ENCODE data around the gene VAMP5.
"Not testable (repeated sequence)": the region's sequence is repeated elsewhere in the genome, so short reads cannot be mapped to it uniquely, and the experiment has no call there.

Gene VAMP5

DNA sequence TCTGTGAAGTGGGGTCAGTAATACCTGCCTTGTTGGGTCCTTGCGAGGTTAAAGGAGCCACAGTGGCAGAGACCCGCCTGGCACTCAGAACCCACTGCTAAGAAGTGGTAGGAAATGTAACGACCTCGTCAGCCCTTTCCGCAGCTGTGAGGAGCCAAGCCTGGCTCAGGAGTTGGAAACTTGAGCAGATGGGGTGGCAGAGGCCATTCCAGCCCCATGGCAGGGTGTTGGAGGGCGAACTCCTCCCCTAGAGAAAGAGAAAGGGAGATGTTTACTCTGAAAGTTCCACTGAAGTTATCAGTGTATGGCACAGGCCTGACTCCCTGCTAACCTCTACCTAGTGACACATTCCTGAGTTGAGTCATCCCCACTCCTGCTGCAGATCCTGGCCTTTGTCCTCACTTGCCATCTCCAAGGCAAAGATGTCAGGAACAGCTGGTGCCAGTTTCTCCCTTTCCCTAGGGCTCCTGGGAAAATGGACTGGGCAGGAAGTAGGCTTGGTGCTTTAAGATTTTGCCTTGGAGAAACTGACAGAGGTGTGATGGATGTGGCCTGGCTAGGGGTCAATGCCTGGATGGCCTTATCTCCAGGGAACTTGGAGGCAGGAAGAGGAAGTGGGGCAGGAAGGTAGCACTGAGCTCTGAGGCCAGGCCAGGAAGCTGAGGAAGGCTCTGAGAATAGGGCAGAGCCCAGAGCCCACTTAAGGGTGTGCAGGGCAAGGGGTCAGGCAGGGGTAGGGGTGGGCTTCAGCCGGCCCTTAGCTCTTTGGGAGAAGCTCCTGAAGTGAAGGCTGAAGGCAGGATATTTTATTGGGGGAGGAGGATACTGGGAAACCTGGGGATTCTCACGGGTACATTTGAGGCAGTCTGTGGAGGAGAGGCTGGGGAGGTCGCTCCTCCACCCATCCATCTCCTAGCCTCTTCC, 888 bp downstream of the VAMP5 start:
- no peak for DNase-seq

DNA sequence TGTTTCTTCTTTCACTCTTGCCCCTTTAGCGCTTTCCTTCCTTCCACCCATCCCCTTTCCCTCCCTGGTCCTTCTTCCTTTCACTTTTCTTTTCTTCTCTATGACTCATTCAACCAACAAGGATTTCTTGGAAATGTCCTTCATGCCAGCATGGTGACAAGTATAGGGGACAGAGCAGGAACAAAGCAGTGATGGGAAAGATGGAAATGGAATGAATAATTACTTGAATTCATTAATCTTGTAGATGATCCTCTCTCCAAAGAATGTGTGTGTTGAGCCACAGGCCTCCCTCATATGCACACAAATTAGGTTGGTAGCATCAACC, 1.5 kb downstream of the VAMP5 start:
- DNase-seq = no peak

DNA sequence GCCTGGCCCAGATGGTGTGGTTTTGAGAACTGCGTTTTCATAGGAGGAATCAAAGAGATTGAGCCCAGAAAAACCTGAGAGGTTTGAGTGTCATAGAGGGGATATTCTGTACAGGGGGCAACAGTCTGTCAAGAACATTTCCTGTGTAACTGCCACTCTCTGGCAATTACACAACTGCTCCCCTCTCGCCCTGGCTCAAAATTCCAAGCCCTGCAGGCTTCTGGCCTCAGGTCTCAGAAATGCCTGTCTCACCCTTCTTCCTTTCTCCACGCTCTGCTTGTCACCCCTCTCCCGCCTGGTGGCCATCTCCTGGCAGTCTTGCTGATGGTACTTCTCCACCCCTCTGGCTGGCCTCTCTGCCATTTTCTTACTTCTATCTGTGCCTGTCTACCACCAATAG, 4.0 kb downstream of the VAMP5 start:
- DNase-seq = no peak

DNA sequence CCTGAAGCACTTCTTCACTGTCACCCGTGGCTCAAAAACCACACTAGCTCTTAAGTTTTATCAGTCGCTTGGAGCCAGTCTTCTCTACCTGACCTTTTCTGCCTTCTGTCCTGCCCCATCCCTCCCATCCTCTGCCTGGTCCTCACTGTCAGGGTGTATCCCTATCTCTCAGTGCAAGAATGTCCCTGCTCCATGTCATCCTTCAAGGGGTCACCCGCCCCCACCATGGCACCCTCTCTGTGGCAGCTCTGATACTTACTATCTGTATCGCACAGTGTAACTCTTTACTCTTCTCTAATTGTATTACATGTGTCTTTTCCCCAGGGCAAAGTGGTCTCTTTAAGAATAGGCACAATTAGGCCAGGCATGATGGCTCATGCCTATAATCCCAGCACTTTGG, 4.4 kb downstream of the VAMP5 start:
- no peak for DNase-seq

DNA sequence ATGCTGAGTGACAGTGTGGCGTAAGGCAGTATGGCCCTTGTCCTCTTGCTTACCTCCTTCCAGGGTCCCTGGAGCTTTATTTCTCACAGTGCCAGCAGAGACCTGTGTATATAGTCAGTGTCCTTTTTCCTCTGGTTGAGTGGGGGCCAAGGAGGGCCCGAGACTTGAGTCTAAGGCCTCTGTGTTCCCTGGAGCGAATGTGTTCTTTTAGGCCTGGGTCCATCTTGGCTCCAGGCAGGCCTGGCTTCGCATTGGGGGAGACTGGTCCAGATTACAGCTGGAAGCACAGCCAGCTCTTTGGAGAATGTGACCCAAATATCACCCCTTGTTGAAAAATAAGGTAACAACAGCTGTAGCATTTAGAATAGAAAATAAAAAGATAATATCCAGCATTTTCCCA, 5.0 kb downstream of the VAMP5 start:
- DNase-seq = no peak

DNA sequence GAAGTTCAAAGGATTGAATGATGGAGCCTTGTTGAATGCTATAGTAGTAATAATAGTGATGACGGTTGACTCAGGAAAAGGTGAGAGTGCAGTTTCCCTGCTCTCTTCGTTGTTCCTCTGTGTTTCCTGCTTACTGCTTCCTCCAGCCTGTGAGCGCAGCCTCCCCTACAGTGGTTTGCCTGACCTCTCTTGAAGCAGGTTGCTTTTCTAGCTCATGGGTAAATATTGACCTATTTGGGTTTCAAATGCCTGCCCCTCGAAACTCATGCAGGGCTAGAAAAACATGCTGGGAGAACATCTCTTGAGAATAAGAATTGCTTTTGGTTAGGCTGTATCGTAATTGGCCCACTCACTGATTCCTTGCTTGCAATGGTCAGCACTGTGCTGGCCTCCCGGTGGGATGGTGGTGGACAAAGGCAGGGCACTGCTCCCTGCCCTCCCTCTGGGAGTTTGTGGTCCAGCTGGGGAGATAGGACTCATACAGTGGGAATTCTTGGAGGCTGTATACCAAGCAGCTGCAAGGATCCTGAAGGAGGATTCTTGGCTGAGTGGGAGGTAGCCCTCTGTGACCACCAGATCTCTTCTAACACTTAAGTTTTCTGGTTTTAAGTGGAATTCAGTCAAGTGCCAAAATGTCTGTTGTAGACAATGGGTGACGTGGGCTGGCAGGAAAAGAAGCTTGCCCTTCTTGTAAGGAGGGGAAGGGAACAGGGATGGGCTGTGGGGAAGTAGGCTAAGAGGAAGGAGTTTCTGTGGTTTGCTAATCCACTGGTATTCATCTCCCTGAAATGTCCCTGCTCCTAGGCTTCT, 6.0 kb downstream of the VAMP5 start:
- DNase-seq = peak; percentile 57

DNA sequence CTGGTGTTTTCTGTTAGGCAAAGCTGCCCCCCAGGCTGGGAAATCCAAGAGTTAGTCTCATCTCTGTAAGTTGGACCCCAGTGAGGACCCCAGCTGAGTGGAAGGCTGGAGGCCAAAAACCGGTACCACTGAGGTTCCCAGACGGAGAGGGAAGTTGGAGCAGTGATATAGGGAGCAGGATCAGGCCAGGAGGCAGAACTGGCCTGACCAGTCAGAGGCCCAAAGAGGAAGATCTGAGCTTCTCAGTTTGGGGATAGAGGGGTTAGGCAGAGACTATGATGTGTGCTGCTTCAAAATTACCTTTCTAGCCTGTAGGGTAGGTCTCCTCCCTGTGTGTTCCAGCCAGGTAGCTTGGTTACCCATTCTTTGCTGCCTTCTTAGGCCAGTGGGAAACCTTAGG, 6.7 kb downstream of the VAMP5 start:
- DNase-seq = no peak

DNA sequence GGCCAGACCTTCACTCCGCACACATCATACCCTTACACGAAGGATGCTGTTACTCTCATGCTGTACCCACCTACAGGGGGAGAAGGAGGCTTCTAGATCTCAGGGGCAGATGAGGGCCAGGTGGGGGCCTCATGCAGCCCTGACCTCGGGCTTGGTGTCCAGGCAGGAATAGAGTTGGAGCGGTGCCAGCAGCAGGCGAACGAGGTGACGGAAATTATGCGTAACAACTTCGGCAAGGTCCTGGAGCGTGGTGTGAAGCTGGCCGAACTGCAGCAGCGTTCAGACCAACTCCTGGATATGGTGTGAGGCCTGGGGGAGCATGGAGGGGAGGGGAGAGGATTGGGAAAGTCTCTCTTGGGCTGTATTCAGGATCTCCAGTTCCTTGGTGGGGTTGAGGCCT, 7.3 kb downstream of the VAMP5 start:
- no peak for DNase-seq

DNA sequence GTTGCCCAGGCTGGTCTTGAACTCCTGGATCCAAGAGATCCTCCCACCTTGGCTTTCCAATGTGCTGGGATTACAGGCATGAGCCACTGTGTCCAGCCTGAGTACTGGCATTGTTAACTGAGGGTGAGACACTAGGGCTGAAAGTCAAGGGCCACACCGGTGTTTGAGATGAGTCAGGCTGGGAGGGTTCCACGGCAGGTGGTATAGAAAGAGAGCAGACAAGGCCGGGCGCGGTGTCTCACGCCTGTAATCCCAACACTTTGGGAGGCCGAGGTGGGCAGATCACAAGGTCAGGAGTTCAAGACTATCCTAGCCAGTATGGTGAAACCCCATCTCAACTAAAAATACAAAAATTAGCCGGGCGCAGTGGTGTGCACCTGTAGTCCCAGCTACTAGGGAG, 8.1 kb downstream of the VAMP5 start:
- DNase-seq = not testable (repeated sequence)

DNA sequence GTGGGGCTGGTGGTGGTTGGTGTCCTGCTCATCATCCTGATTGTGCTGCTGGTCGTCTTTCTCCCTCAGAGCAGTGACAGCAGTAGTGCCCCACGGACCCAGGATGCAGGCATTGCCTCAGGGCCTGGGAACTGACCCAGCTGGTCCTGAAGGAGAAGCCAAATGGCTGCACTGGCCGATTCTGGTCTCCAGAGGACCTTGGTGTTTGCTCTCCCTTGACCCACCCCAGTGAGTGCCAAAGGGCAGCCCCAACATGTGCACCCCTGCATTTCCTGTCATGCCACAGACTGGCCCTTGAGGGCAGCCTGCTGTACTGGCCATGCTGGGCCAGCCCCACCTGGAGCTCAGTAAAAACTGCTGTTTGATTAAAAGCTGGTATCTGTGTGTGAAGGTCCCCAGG, 8.8 kb downstream of the VAMP5 start:
- no peak for DNase-seq

DNA sequence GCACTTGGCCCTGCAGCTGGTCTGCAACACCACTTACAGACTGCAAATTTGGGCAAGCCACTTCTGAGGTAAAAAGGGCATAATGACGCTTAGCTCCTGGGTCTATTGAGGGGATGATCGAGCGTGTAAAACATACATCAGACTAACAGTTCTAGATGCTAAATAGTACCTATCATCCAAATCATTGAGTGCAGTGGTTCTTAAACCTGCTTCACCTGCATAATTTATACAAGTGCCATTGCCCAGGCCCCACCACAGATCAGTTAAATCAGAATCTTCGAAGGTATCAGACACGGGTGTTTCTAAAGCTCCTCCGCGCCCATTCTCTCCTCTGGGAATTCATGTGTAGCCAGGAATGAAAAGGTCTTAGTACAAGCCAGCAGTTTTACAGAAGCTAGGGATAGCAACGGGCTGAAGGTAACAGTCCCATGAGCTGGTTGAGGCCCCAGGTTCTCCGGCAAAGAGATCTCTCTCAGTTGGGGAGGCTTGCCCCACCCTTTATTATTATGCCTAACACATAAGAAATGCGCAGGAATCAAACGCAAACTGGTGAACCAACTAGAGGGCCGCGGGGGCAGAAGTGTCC, 10.6 kb downstream of the VAMP5 start:
- no peak for DNase-seq

DNA sequence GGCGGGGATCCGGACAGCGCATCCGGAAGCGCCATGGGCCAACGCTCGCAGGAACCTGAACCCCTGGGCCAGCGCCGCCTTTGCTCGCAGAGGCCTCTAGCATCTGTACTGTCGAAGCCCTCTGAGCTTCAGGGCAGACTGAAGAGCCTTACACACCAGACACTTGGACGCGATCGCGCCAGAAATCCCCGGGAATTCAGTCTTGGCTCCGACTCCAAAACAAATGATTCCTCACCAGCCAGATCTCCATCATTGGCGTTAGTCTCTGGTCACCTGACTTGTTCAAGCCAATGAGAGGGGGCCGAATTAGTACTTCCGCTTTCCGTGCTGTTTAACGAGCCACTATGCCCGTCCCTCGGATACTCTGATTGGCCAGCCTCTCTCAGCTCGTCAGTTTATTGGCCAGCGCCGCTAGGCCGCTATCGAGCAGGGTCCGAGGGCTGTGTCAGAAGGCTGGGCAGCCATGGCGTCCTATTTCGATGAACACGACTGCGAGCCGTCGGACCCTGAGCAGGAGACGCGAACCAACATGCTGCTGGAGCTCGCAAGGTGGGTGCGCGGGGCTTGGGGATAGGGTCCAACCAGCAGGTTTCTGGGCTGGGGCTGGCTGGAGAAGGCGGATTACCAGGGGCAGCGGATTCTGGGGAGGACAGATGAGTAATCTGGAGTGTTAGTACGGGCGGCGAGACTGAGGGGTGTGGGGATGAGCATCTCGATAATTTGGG, 11.2 kb downstream of the VAMP5 start, which contains the start of gene RNF181:
Gene RNF181 (plus strand): TSS at position 445 of the 725 bp plus-strand sequence. CDS start 19 bp downstream, at position 464.
- DNase-seq = peak; percentile 81

DNA sequence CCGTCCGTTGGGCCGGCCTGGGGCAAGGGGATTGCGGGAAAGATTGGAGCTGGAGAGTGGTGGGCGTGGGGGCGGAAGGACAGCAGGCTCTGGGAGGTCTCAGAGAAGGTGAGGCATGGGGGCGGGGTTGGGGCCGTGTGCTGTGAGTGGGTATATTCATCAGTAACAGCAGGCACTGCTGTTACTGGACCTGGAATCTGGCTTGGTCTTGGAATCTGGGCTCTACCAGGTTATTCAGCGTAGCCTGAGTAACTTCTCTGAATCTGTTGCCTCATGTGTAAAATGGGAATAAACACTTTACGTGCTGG, 11.7 kb downstream of the VAMP5 start:
- no peak for DNase-seq

DNA sequence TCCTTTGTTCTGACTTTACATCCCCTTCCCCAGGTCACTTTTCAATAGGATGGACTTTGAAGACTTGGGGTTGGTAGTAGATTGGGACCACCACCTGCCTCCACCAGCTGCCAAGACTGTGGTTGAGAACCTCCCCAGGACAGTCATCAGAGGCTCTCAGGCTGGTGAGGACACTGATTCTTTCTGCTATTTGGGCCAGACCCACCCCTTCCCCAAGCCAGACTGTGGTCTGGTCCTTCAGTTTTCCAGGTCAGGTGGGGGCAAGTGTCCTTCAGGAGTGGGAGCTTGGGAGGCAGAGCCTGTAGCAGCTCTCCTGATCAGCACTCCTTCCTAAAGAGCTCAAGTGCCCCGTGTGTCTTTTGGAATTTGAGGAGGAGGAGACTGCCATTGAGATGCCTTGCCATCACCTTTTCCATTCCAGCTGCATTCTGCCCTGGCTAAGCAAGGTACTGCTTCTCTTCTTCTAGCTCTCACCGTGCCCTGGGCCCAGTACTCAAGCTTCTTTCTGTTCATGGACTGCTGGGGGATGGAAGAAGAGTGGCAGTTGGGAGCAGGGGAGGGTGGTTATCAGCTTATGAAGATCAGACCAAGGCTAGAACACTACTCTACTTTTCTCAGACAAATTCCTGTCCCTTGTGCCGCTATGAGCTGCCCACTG, 12.4 kb downstream of the VAMP5 start:
- DNase-seq = no peak

DNA sequence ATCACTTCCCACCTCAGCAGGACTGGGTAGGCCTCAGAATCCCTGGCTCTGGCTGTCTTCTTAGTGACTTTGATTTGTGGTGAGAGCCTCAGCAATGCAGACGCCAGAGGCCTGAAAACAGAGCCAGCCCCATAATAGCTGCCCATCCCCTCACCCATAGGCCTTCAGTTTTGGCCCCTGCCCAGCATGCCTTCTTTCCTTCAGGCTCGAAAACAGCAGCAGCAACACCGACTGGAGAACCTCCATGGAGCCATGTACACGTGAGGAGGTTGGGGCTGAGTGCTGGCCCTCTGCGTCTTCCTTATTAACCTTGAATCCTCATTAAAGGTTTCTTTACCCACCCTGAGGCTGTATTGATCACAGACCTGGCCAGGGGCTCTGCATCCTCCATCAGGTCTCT, 13.0 kb downstream of the VAMP5 start:
- DNase-seq = no peak

DNA sequence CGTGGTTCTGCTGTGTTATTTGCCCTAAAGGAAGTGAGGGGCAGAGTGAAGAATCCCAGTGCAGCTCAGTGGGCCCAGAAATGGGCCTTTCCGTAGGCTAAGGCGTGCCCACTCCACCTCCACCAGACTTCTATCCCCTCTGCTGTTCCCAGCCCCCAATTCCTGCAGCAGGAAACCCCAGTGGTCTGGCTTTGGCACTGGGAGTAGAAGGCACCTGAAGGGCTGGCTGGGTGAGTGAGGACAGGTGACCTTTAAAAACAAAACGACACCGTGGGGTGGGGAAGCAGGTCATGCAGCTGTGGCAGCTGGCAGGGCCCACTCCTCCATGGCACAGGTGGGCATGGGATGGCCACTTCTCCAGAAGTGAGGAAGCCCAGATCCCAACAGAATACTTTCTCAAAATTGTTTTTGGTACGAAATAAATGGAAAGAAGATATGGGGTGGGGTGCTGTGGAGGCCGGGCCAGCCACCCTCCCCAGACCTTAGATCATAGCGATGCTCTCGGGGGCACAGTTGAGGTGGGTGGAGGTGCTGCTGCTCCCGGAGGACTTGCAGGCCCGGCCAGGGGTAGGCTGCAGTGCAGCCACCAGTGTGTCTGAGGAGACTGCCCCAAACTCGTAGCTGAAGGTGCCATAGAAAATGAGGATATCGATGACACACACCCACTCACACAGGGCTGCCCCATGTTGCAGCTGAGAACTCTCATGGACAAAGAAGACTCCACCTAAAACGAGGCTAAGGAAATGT, 14.5 kb downstream of the VAMP5 start:
- DNase-seq = no peak

DNA sequence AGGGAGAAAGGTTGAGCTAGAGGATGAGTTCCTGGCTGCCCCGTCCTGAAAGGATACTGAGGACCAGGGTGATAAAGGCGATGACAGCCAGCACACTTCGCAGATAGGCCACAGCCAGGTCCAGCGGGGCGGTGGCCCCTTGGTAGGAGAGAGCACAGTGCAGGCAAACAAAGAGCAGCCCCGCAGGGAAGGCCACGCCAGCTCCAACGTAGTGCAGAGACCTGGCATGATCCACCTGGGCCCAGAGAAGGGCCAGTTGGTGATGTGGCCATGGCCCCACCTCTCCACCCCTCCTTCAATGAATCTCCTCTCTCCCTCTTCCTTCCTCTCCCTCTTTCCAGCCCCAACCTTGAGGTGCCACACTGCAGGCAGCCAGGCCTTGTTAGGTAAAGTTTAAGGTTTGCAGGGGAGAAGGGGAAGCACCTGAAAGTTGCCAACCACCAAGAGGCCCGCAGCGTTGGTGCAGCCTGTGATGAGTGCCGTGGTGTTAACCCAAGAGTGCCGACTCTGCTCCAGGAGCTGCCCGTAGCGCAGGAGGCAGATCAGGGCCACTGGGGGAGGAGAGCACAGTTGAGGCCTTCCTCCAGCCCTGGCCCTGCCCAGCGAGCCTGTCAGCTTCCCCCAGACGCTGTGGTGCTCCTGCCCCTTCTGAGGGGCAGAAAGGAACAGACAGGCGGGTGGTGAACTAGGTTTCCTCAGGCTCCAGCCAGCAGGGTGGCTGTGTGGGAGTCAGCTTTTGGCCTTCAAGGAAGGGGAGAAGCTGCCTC, 15.4 kb downstream of the VAMP5 start:
- no peak for DNase-seq

DNA sequence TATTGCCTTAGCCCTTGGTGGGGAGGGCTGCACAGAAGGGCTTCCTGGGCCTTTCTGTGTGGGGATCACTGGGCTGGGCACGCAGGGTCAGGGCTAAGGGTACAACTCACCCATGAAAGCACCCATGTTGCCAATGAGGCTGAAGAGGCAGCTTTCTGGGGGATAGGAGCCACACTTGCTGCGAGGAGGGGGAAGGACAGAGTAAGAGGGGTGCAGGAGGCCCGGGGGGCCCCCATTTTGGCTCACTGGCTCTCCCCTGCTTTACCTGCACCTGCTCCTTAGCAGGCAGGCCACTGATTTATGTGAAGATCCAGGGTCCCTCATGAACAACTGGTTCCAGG, 16.0 kb downstream of the VAMP5 start:
- no peak for DNase-seq

DNA sequence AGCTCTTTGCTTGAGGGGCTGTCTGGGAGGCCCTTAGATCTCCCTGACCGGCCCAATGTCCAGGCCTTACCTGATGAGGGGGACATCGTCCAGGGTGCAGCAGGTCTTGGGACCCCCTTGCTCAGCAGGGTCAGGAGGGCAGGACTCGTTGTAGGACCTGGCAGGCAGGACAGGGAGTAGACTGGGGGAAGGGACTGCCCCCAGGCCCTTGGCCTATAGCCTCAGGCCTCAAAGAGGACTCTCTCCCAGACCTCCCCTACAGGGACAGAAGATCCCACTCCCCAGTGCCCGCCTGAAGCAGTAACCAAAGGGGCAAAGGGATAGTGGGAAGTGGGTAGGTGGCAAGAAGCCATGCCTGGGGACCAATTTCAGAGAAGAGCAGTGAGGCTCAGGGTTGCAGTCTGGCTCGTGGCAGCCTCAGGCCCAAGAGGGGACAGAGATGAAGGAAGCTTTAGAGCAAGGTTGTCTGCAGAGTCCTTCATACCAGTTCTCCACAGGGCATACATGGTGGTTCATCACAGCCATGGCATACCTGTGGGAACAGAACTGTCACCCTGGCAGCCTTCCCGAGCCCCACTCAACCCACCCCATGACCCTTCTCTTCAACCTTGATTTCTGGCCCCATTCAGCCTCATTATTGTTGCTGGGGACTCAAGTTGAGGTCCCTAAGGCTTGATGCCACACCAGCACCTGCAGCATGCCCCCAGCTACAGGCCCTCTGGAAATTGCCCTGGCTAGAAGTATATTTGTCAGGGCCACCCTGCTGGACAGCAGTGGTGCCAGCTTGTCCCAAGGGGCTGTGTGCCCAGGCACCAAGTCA, 16.9 kb downstream of the VAMP5 start:
- DNase-seq = no peak

DNA sequence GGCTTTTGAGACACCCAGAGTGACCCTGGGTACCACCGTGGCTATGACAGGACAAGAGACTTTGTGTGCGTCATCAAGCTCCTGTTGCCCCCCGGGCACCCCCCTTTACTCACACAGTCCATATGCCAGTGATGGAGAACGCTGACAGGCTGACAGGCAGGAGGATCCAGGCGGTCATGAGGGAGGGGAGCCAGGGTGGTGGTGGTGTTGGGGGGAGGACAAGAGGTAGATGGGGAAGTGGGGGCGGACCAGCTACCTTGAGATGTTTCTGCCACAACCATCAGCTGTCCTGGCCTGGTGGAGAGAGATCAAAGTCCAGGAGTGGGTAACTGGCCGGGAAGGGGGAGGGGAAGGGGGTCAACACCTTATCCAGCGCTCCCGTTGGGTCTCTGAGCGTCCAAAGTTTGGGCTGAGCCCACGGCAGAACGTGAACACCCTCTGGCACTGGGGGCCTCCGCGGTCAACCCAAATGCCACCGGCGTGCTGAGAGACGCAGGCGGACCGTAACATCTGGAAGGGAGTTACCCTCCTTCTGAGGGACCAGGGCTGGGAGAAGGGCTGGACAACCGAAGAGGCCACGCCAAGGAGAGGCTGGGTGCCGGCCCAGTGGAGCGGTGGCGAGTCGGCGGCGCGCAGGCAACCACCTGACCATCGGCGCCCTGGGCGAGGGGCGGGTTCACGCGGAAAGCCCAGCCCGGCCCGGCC, 17.7 kb downstream of the VAMP5 start:
- DNase-seq = no peak

Measured in GOT3 (cell line).